Measurements from ENCODE around the gene MYRF.

- TF ChIP-seq TEAD4 (IDR thresholded peaks at IDR 0.05) (no peak), USF1 (IDR thresholded peaks at IDR 0.05) (no peak), EP300 (IDR thresholded peaks at IDR 0.05; ENCODE audit: borderline replicate concordance) (no peak)
Measured at GRCh38 chr11:61834278-61835048, 82.0 kb downstream of the MYRF start.
